GM19463 (cell line): Measurements from ENCODE around the gene SPTLC2.
A peak's percentile ranks its signal among the peaks of the same experiment; 100 is the strongest.

Experiments used
- ATAC-seq: cut with Tn5 transposase; IDR thresholded peaks from one replicate; pipeline ENCODE4 v1.9.1; 2021; ENCODE audit warnings: mild to moderate bottlenecking, moderate library complexity; ENCODE audit not compliant: unreplicated experiment

The SPTLC2 gene

DNA sequence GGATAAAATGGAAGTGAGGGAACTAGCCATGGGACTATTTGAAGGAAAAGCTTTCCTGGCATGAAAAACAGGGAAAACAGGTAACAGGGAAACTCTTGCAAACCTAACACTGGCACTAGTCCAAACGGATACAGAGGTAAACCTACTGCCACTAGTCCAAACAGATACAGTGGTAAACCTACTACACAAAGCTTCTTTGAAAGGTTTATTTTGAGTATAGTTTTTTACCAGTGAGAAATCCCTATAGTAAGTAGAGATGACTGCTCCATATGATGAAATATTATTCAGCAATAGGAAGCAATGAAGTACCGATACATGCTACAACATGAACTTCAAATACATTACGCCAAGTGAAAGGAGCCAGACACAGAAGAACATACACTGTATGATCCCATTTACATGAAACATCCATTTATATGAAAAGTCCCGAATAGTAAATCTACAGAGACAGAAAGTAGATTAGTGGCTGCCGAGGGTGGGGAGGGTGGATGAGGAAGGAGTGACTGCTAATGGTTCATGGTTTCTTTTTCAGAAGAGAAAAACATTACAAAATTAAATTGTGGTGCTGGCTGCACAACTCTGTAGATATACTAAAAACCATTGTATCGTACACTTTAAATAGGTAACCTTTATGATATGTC lies 25.5 kb downstream of the SPTLC2 start:
- ATAC-seq: no peak

DNA sequence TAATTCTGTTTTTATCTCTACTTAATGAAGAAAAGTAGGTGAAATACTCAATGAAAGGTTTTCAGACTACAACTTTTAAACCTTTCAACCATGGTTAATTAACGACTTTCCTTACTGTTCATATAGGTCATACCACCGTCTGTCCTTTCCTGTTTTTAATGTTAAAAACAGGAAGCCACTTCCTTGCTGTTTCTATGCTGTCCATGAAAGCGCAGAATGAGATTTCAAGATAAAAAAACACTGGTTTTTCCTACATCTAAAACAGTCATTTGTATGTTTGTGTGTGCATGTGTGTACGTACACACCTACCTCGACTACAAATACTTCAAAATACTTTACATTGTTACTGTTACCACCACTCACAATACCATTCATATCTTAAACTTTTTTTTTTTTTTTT lies 27.3 kb downstream of the SPTLC2 start:
- no peak for ATAC-seq

GRCh38 chr14:77588411-77589025 lies 27.9 kb downstream of the SPTLC2 start:
- peak; percentile 69 for ATAC-seq

- ATAC-seq: no peak
Measured at GRCh38 chr14:77585385-77585784, 31.1 kb downstream of the SPTLC2 start.

- ATAC-seq: no peak
Measured at GRCh38 chr14:77584809-77585208, 31.6 kb downstream of the SPTLC2 start.

GRCh38 chr14:77583657-77584056 lies 32.8 kb downstream of the SPTLC2 start:
- ATAC-seq: no peak

DNA sequence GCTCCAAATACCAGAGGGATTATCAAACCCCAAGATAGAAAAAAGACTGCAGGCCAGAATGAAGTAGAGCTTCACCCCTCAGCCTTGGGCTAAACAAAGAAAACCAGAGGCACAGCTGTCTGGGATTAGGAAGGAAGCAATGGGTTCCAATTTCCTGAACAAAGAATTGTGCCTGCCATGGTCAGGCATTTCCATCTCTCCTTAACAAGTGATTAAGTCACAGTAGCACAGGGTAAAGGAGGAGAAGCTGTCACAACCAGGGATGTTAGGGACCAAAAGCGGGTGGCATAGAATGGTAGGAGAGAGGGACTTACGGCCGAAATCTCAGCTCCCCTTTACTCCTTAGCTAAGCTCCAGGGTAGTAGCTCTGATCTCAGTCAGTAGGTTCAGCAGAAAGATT lies 33.9 kb downstream of the SPTLC2 start:
- no peak for ATAC-seq

DNA sequence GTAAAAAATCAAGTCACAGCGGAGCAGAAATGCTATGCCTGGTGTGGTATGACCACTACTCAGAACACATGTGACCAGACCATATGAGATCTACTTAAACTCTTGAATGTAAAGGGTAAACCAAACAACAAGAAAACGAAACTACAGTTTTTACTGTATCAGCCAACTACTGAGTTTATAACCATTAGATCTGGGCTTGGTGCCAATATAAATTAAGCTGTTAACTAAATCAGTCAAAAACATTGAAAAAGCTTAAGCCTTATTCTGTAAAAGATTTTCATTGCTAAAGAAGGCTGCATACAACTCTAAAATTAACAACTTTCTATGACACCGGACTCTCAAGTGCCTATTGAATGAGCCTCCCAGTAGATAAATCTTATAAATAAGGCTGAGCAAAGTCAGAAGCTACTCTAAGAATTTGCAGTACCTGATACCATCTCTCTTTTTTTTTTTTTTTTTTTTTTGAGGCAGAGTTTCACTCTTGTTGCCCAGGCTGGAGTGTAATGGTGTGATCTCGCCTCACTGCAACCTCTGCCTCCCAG lies 35.4 kb downstream of the SPTLC2 start:
- ATAC-seq: peak; percentile 97

- no peak for ATAC-seq
Measured at GRCh38 chr14:77580477-77580876, 36.0 kb downstream of the SPTLC2 start.

GRCh38 chr14:77579780-77580179 lies 36.7 kb downstream of the SPTLC2 start:
- no peak for ATAC-seq

DNA sequence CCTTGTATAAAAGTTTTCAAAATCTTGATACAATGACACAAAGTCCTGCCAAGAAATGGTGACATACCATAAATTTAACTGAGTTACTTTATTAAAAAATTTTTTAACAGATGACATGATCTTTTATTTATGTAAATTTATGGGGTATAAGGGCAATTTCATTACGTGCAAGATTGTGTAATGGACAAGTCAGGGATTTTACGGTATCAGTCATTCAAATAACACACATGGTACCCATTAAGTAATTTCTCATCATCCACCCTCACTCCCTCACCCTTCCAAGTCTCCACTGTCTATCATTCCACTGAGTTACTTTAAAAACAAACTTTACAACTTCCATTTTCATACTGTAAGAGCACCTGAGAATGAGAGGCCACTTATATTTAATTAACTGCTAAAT lies 37.4 kb downstream of the SPTLC2 start:
- ATAC-seq: no peak

DNA sequence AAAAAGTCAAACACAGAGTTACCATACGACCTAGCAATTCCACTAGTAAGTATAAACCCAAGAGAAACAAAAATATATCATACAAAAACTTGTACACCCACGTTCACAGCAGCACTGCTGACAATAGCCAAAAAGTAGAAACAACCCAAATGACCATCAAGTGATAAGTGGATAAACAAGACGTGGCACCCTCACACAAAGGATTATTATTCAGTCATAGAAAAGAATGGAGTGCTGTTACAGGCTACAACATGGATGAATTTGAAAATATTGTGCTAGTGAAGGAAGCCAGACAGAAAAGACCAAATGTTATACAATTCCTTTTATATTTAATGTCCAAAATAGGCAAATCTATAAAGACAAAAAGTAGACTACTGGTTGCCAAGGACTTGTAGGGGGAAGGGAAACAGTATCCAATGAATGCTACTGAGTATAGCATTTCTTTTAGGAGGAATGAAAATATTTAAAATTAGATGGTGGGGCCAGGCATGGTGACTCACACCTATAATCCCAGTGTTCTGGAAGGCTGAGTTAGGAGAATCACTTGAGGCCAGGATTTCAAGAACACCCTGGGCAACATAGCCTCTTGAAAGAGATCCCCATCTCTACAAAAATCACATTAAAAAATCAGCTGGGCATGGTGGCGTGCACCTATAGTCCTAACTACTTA lies 41.9 kb downstream of the SPTLC2 start:
- ATAC-seq: no peak

DNA sequence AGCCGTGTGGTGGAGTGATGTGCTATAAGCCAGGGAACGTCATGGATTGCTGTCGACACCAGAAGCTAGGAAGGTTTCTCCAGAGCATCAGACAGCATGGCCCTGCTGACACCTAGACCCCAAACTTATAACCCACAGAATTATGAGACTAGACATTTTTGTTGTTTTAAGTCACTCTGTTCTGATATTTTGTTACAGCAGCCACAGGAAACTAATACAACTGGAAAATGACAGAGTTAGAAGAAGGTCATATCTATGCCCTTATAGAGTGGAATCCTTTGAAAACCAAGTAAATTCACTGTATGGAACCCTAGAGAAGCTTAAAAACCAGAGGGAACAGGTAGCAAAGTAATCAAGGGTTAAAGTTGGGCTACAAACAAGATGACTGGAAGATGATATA lies 42.5 kb downstream of the SPTLC2 start:
- ATAC-seq: no peak

DNA sequence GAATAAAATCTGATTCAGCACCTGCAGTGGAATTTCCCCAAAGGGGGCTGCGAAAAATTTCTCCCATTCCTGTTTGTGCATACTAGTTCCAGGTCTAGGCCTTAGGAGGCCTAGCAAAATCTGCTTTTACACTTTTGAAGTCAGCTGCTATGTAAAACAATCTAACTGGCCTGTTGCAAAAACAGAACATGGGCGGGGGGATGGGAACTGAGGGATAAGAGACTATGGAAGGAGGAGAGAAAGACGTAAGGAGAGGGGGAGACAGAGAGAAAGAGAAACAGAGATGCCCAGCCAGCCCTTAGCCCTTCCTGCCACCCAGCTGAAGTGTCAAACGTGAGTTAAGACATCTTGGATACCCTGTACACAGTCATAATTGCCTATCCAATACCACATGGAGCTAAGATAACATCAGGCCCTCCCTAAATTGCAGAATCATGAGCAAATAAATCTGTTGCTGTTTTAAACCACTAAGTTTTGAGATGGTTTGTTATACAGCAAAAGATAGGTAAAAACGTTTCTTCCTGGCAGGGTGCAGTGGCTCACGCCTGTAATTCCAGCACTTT lies 45.6 kb downstream of the SPTLC2 start:
- no peak for ATAC-seq

GRCh38 chr14:77565994-77566305 lies 50.5 kb downstream of the SPTLC2 start:
- no peak for ATAC-seq

- no peak for ATAC-seq
Measured at GRCh38 chr14:77565289-77565993, 51.0 kb downstream of the SPTLC2 start.

DNA sequence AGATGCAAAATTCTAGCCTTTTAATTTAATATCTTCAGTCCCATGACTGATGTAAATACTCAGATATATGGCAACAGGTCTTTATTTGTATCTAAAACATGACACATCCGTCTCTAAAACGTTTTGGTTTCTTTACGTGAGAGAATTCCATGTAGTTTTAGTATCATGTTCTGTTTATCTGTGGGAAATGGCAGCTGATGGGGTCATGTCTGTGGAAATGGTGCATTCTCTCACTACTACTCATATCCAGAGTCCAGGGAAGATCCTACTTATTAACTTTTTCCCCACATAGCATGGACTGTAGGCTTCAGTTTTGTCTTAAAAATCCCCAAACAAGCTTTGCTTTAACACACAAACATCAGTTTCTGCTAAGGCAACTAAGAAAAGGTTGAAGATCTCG lies 53.8 kb downstream of the SPTLC2 start:
- no peak for ATAC-seq

DNA sequence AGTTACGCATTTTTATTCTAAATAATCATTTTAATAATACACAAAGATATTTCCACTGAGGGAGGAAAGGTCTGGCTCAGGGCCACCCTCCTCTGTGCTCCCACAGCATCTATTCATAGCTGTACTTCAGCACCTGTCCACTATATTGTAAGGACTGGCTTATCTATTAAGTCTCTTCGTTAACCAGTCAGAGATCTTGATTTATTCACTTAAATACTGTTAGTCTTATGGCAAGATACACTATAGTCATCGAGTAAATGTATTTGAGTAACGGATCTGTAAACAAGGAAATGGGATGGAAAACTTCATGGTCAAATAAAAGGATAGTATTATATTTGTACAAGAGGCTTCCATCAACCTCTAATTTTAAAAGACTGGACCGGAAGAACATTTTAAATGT lies 54.6 kb downstream of the SPTLC2 start:
- no peak for ATAC-seq

- ATAC-seq: no peak
Measured at GRCh38 chr14:77559381-77559780, 57.1 kb downstream of the SPTLC2 start.

DNA sequence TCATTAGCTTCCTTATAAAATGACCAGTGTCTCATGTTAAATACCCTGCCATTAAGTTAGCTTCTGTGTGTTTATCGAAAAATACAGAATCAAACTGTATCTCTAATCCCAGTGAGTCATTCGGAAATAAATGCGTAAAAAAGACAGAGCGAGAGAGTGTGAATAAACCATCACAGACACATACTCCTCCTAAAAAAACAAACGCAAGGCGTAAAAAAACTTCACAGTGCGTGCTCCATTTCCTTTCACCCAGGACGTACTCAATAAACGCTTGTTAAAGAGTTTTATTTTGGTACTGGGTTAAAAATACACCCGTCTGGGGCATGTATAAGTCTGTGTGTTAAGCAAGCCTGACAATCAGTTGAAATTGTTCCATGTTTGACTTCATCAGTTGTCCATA lies 59.0 kb downstream of the SPTLC2 start:
- no peak for ATAC-seq

DNA sequence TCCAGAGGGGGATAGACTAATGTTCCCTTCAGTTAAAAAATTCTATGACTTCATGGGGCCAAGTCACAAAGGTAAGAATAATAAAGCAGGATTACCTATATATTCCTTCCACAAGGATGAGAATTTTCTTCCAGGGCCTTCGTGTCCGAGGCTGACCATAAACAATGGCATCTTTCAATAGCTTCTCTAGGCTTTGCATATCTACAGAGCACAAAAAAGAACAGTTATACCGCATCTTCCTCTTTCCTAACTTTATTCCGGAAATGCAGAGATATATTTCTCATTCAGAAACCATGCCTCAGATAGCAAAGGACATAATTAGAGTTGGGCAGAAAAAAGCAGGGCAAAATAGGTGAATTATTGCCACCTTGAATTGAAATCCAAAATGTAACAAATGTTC lies 59.5 kb downstream of the SPTLC2 start:
- no peak for ATAC-seq
